Esophagus muscularis mucosa (tissue), 3 donors: ENCODE results near the gene NCBP1.

Source experiments
- CTCF ChIP-seq, 3 experiments: fragments of 200-600 bp in 2 of 3; fragments of 450-650 bp in 1 of 3; sonication (generic) in 2 of 3; IDR thresholded peaks; one replicate each; pipeline ENCODE4 v1.5.1; 2017 to 2019; ENCODE audit warnings: antibody characterized with exemption in 3 of 3, mild to moderate bottlenecking in 2 of 3, moderate library complexity in 1 of 3
- POLR2A ChIP-seq: fragments of 450-650 bp; IDR thresholded peaks from one replicate; pipeline ENCODE4 v1.6.1; 2017; ENCODE audit warnings: antibody characterized with exemption, moderate library complexity, mild to moderate bottlenecking, low read depth
- POLR2AphosphoS5 ChIP-seq, 2 donors: sonication (generic); formaldehyde crosslinking; IDR thresholded peaks; one replicate each; pipeline ENCODE4 v1.6.1; 2017; ENCODE audit warnings: antibody characterized with exemption in 2 of 2

- no peak for TF ChIP-seq CTCF (IDR thresholded peaks at IDR 0.05)
- TF ChIP-seq POLR2A = no peak
- no peak for TF ChIP-seq POLR2AphosphoS5 (IDR thresholded peaks at IDR 0.05)
These were observed 80.8 kb downstream of the NCBP1 start for GRCh38 chr9:97714435-97714834.
